Neural cell (in vitro differentiated cells): ENCODE measurements around the gene LIN7B. TPM values are rescaled to one million over a fixed set of nuclear protein-coding genes. Genes with fewer than 3 reads are reported as not detected.
A peak's percentile ranks its signal among the peaks of the same experiment; 100 is the strongest.
"Not testable (repeated sequence)": the region's sequence is repeated elsewhere in the genome, so short reads cannot be mapped to it uniquely, and the experiment has no call there.

Source experiments
- H2AFZ ChIP-seq: fragments of 200-600, 300-800 bp; sonication (generic), shearing (Covaris generic); 2 replicates; pipeline ENCODE4 v1.6.0; 2014; ENCODE audit warnings: low read depth, mild to moderate bottlenecking, antibody characterized with exemption, low read length, moderate library complexity
- H3F3A ChIP-seq: fragments of 200-600 bp; shearing (Covaris generic); 2 replicates; pipeline ENCODE4 v1.6.1; 2016; ENCODE audit warnings: mild to moderate bottlenecking, moderate library complexity, mixed read lengths, antibody characterized with exemption, low read length; ENCODE audit not compliant: insufficient read depth, poor library complexity, severe bottlenecking
- H3K27ac ChIP-seq: fragments of 200-600, 300-800 bp; sonication (generic), shearing (Covaris generic); 2 replicates; pipeline ENCODE4 v1.5.1; 2014; ENCODE audit warnings: mild to moderate bottlenecking, low read length, moderate library complexity
- H3K27me3 ChIP-seq: fragments of 300-800, 200-600 bp; sonication (generic), shearing (Covaris generic); 2 replicates; pipeline ENCODE4 v1.6.0; 2014; ENCODE audit warnings: mild to moderate bottlenecking, low read depth, low read length, moderate library complexity; ENCODE audit not compliant: insufficient read depth
- H3K36me3 ChIP-seq: fragments of 300-800, 200-600 bp; sonication (generic), shearing (Covaris generic); 2 replicates; pipeline ENCODE4 v1.5.1; 2014; ENCODE audit warnings: mild to moderate bottlenecking, antibody characterized with exemption, low read length, moderate library complexity; ENCODE audit not compliant: insufficient read depth
- H3K4me2 ChIP-seq: fragments of 300-800, 200-600 bp; sonication (generic), shearing (Covaris generic); 2 replicates; pipeline ENCODE4 v1.6.0; 2014; ENCODE audit warnings: mild to moderate bottlenecking, low read length
- H3K4me3 ChIP-seq: fragments of 300-800, 200-600 bp; sonication (generic), shearing (Covaris generic); 2 replicates; pipeline ENCODE4 v1.5.1; 2014; ENCODE audit warnings: mild to moderate bottlenecking, low read length, moderate library complexity
- H3K79me2 ChIP-seq: fragments of 200-600 bp; shearing (Covaris generic); replicated peaks from 2 replicates; pipeline ENCODE4 v1.6.0; 2014; ENCODE audit warnings: mild to moderate bottlenecking, low read length, moderate library complexity; ENCODE audit not compliant: insufficient read depth
- H3K9ac ChIP-seq: fragments of 300-800, 200-600 bp; sonication (generic), shearing (Covaris generic); 2 replicates; pipeline ENCODE4 v1.6.1; 2016; ENCODE audit warnings: mild to moderate bottlenecking, low read length, mixed read lengths
- H3K9me2 ChIP-seq: fragments of 200-600 bp; shearing (Covaris generic); 2 replicates; pipeline ENCODE4 v1.6.1; 2016; ENCODE audit warnings: mild to moderate bottlenecking, low read length, mixed read lengths; ENCODE audit not compliant: insufficient read depth
- H3K9me3 ChIP-seq: fragments of 200-600, 300-800 bp; sonication (generic), shearing (Covaris generic); 2 replicates; pipeline ENCODE4 v1.6.1; 2016; ENCODE audit warnings: mild to moderate bottlenecking, mixed run types, low read length, moderate library complexity, mixed read lengths
- H4K20me1 ChIP-seq: fragments of 200-600 bp; shearing (Covaris generic); 2 replicates; pipeline ENCODE4 v1.6.1; 2016; ENCODE audit warnings: mild to moderate bottlenecking, mixed run types; ENCODE audit not compliant: insufficient read depth
- CTCF ChIP-seq: fragments of 450-650 bp; IDR thresholded peaks from 2 replicates; pipeline ENCODE4 v1.5.1; 2014; ENCODE audit warnings: antibody characterized with exemption, mild to moderate bottlenecking, moderate library complexity; ENCODE audit not compliant: poor library complexity, severe bottlenecking
- EP300 ChIP-seq: fragments of 450-650 bp; conservative IDR thresholded peaks from 2 replicates; pipeline ENCODE4 v1.6.1; 2014; ENCODE audit warnings: antibody characterized with exemption, mild to moderate bottlenecking, moderate library complexity; ENCODE audit not compliant: poor library complexity, severe bottlenecking
- EZH2 ChIP-seq: fragments of 200-600, 300-800 bp; shearing (Covaris generic), sonication (generic); IDR thresholded peaks from 2 replicates; pipeline ENCODE4 v1.6.1; 2014; ENCODE audit warnings: antibody characterized with exemption, low read length, borderline replicate concordance, mild to moderate bottlenecking; ENCODE audit not compliant: insufficient read depth, poor library complexity, severe bottlenecking
- MXI1 ChIP-seq: fragments of 450-650 bp; conservative IDR thresholded peaks from 2 replicates; pipeline ENCODE4 v1.6.1; 2014; ENCODE audit warnings: antibody characterized with exemption, mild to moderate bottlenecking; ENCODE audit not compliant: poor library complexity, severe bottlenecking
- POLR2AphosphoS5 ChIP-seq: IDR thresholded peaks from 2 replicates; pipeline ENCODE4 v1.6.1; 2012
- RAD21 ChIP-seq: fragments of 450-650 bp; conservative IDR thresholded peaks from 2 replicates; pipeline ENCODE4 v1.6.1; 2014; ENCODE audit warnings: antibody characterized with exemption, mild to moderate bottlenecking, moderate library complexity
- REST ChIP-seq: IDR thresholded peaks from 2 replicates; pipeline ENCODE4 v1.6.1; 2012; ENCODE audit warnings: borderline replicate concordance
- SMC3 ChIP-seq: fragments of 450-650 bp; conservative IDR thresholded peaks from 2 replicates; pipeline ENCODE4 v1.6.1; 2014; ENCODE audit warnings: antibody characterized with exemption, mild to moderate bottlenecking, moderate library complexity; ENCODE audit not compliant: poor library complexity
- TAF1 ChIP-seq: IDR thresholded peaks from 2 replicates; pipeline ENCODE4 v1.6.1; 2012; ENCODE audit warnings: low read depth
- polyA plus RNA-seq: library from polyadenylated mRNA; depleted of rRNA; stranded (reverse); fragments of >200 nt; gene quantifications from 2 replicates; pipeline ENCODE4 v1.2.3, GENCODE V29; 2014

Gene LIN7B
- polyA plus RNA-seq, 1 donor from 2014 or later: 88.7 TPM

GRCh38 chr19:49074869-49075268, 39.3 kb upstream of the LIN7B start:
- peaks cover 39% of the 10 kb centered on the region for H3K27me3 ChIP-seq
- H2AFZ ChIP-seq, H3K4me2 ChIP-seq, H3K9me3 ChIP-seq, H3K27ac ChIP-seq, H3K4me3 ChIP-seq, H3K79me2 ChIP-seq, H3K9me2 ChIP-seq, H3F3A ChIP-seq, H3K9ac ChIP-seq, H3K36me3 ChIP-seq, H4K20me1 ChIP-seq: not testable (repeated sequence)
- TF ChIP-seq CTCF: peak; percentile 54
- TF ChIP-seq RAD21: peak; percentile 34

- Histone ChIP-seq H3K27me3 (no peaks in the 10 kb centered on the region), H3K9ac (no peak overlapping the region), H3F3A (no peaks in the 10 kb centered on the region), H3K79me2 (no peaks in the 10 kb centered on the region), H3K4me3 (no peak overlapping the region), H2AFZ (no peak overlapping the region), H3K9me2 (no peaks in the 10 kb centered on the region), H4K20me1 (no peaks in the 10 kb centered on the region), H3K9me3 (no peaks in the 10 kb centered on the region), H3K27ac (no peak overlapping the region), H3K36me3 (no peaks in the 10 kb centered on the region), H3K4me2 (no peak overlapping the region)
- no peak for TF ChIP-seq CTCF
- no peak for TF ChIP-seq SMC3
- TF ChIP-seq EP300: no peak
- no peak for TF ChIP-seq RAD21
- TF ChIP-seq POLR2AphosphoS5: no peak
- no peak for TF ChIP-seq MXI1
- TF ChIP-seq EZH2: no peak
- TF ChIP-seq REST: no peak
- TF ChIP-seq TAF1: no peak
These were observed 33.8 kb upstream of the LIN7B start for GRCh38 chr19:49080392-49080791.
